ENCODE results near the gene DAAM1.

DNA sequence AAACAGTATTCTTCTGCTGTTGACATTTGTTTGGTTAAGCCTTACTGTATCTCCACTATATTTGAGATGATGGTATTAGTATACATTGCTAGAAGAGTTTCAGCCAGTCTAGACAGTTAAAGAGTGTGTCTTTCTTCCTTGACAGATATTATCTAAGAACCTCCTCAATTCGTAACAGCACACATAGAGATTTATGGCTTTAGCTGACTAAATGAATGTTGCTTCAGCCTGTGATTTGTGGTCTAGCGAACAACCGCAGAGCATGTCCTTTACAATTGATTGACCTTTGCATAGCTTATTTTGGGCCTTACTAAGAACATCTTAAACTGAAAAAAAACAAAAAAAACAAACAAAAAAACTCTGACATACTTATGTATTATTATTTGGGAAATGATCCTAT lies 122.2 kb downstream of the DAAM1 start:
- TF ChIP-seq, protein P1, sequence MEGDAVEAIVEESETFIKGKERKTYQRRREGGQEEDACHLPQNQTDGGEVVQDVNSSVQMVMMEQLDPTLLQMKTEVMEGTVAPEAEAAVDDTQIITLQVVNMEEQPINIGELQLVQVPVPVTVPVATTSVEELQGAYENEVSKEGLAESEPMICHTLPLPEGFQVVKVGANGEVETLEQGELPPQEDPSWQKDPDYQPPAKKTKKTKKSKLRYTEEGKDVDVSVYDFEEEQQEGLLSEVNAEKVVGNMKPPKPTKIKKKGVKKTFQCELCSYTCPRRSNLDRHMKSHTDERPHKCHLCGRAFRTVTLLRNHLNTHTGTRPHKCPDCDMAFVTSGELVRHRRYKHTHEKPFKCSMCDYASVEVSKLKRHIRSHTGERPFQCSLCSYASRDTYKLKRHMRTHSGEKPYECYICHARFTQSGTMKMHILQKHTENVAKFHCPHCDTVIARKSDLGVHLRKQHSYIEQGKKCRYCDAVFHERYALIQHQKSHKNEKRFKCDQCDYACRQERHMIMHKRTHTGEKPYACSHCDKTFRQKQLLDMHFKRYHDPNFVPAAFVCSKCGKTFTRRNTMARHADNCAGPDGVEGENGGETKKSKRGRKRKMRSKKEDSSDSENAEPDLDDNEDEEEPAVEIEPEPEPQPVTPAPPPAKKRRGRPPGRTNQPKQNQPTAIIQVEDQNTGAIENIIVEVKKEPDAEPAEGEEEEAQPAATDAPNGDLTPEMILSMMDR (IDR thresholded peaks at IDR 0.05) = no peak
- TF ChIP-seq POLR2AphosphoS5 (IDR thresholded peaks at IDR 0.05) (no peak), POLR2A (IDR thresholded peaks at IDR 0.05) (no peak), EP300 (IDR thresholded peaks at IDR 0.05) (no peak)

All from upper lobe of left lung (tissue), 4 donors.